Measurements from ENCODE around the gene CCDC92. TPM values are rescaled to one million over a fixed set of nuclear protein-coding genes. Genes with fewer than 3 reads are reported as not detected.
A peak's percentile ranks its signal among the peaks of the same experiment; 100 is the strongest.

Gene CCDC92
- total RNA-seq, 3 donors from 2014 or later (not counting 1 experiment from before 2014, with no cell fraction given), result 37.6 to 42.4 (median 39.1) TPM

GRCh38 chr12:123941000-123941399 lies 31.6 kb downstream of the CCDC92 start:
- 95% methylated on average over 9 of the region's 9 CpGs for WGBS (ENCODE audit: insufficient coverage)
- Histone ChIP-seq H3K4me3 (ENCODE audit: low read length) (no peak overlapping the region), H3K27ac (ENCODE audit: low read length) (no peak overlapping the region), H3K4me1 (ENCODE audit: control insufficient read depth, insufficient read depth, low read length) (peaks cover 33% of the 10 kb centered on the region), H3K9me3 (ENCODE audit: control insufficient read depth, insufficient read depth, low read length) (no peaks in the 10 kb centered on the region), H3K36me3 (ENCODE audit: control insufficient read depth, insufficient read depth, low read length) (peaks cover 20% of the 10 kb centered on the region), H3K27me3 (ENCODE audit: control insufficient read depth, insufficient read depth, low read length) (no peaks in the 10 kb centered on the region)
- H3K27ac Mint-ChIP-seq, result peak overlapping the region in 1 of 2 donors; percentile 53
- TF ChIP-seq CTCF (IDR thresholded peaks at IDR 0.05), result no peak
- H3K27me3 Mint-ChIP-seq (ENCODE audit: low read depth in 2 of 2), result no peaks in the 10 kb centered on the region
- intact Hi-C loops (cut with micrococcal nuclease), result no loop called here
- H3K36me3 Mint-ChIP-seq, result peaks cover 15% of the 10 kb centered on the region
- H3K4me3 Mint-ChIP-seq, result peak overlapping the region; percentile 37
- no peaks in the 10 kb centered on the region for H3K9me3 Mint-ChIP-seq
- DNase-seq (no peak), ATAC-seq (no peak)
- peaks cover 36 to 42% of the 10 kb centered on the region in 2 donors for H3K4me1 Mint-ChIP-seq

- Histone ChIP-seq H3K4me3 (ENCODE audit: low read length) (no peak overlapping the region), H3K36me3 (ENCODE audit: control insufficient read depth, insufficient read depth, low read length) (peaks cover 20% of the 10 kb centered on the region), H3K4me1 (ENCODE audit: control insufficient read depth, insufficient read depth, low read length) (peaks cover 37% of the 10 kb centered on the region), H3K9me3 (ENCODE audit: control insufficient read depth, insufficient read depth, low read length) (no peaks in the 10 kb centered on the region), H3K27me3 (ENCODE audit: control insufficient read depth, insufficient read depth, low read length) (no peaks in the 10 kb centered on the region), H3K27ac (ENCODE audit: low read length) (no peak overlapping the region)
- Mint-ChIP-seq H3K27ac (peak overlapping the region in 1 of 2 donors; percentile 66), H3K4me1 (peaks cover 40 to 42% of the 10 kb centered on the region in 2 donors), H3K9me3 (no peaks in the 10 kb centered on the region), H3K36me3 (peaks cover 15% of the 10 kb centered on the region), H3K4me3 (no peak overlapping the region), H3K27me3 (ENCODE audit: low read depth in 2 of 2) (no peaks in the 10 kb centered on the region)
- WGBS (ENCODE audit: insufficient coverage), result 98% methylated on average over 7 of the region's 9 CpGs
- DNase-seq, result no peak
- TF ChIP-seq CTCF (IDR thresholded peaks at IDR 0.05), result no peak
- ATAC-seq, result no peak
- intact Hi-C loops (cut with micrococcal nuclease), result no loop called here
Measured at GRCh38 chr12:123940627-123940966, 32.0 kb downstream of the CCDC92 start.

GRCh38 chr12:123939716-123940626 lies 32.7 kb downstream of the CCDC92 start:
- peak overlapping the region in 1 of 2 donors; percentile 96 for H3K27ac Mint-ChIP-seq

More at GRCh38 chr12:123939716-123940626, 32.7 kb downstream of the CCDC92 start:
- no peak for TF ChIP-seq CTCF (IDR thresholded peaks at IDR 0.05)
- Histone ChIP-seq H3K9me3 (ENCODE audit: control insufficient read depth, insufficient read depth, low read length) (no peaks in the 10 kb centered on the region), H3K27me3 (ENCODE audit: control insufficient read depth, insufficient read depth, low read length) (no peaks in the 10 kb centered on the region), H3K36me3 (ENCODE audit: control insufficient read depth, insufficient read depth, low read length) (peaks cover 20% of the 10 kb centered on the region), H3K4me1 (ENCODE audit: control insufficient read depth, insufficient read depth, low read length) (peaks cover 42% of the 10 kb centered on the region), H3K4me3 (ENCODE audit: low read length) (no peak overlapping the region), H3K27ac (ENCODE audit: low read length) (no peak overlapping the region)
- H3K36me3 Mint-ChIP-seq, result peaks cover 15% of the 10 kb centered on the region
- DNase-seq, result no peak
- no peak overlapping the region for H3K4me3 Mint-ChIP-seq
- intact Hi-C loops (cut with micrococcal nuclease), result loop anchor here (5.0 to 10.0 kb wide), 2 partner anchors 32 to 485 kb away; partner anchors contain the start of genes CCDC92 and ZNF664
- no peaks in the 10 kb centered on the region for H3K9me3 Mint-ChIP-seq
- H3K27me3 Mint-ChIP-seq (ENCODE audit: low read depth in 2 of 2), result no peaks in the 10 kb centered on the region
- WGBS (ENCODE audit: insufficient coverage), result 94% methylated on average over 16 of the region's 16 CpGs
- no peak for ATAC-seq
- peaks cover 45 to 47% of the 10 kb centered on the region in 2 donors for H3K4me1 Mint-ChIP-seq
